ENCODE data around the gene LTC4S.
A peak's percentile ranks its signal among the peaks of the same experiment; 100 is the strongest.

Gene LTC4S

DNA sequence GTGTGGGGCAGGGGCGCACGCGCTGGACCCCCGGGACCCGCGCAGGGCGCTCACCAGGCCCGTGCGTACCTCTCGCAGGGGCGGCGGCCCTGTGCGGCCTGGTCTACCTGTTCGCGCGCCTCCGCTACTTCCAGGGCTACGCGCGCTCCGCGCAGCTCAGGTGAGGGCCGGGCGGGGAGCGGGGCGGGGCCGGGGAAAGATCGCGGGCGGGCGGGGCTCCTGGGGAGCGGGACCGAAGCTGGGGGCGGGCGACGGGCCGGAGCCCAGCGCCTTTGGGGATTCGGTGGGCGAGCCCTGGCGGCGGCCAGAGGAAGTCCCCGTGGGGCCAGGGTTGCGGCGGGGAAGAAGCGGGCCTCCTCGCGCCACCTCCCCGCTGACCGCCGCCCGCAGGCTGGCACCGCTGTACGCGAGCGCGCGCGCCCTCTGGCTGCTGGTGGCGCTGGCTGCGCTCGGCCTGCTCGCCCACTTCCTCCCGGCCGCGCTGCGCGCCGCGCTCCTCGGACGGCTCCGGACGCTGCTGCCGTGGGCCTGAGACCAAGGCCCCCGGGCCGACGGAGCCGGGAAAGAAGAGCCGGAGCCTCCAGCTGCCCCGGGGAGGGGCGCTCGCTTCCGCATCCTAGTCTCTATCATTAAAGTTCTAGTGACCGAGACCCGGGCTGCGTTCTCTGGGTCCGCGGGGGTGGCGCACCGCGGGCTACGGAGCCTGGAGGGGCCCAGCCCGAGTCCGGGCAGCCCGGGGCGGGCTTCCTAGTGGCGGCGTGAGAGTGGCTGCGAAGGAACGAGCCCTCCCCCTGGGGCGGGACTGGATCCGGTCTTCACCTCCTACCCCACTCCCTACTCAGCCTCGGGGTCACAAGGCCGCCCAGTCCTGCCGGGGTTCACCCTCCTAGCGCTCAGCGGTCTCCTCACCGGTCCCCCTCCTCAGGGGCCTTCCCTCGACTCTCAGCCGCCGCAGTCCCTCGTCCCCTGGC is 2.4 kb downstream of the LTC4S start:
- POLR2A ChIA-PET = interaction anchor here (0.6 to 1.3 kb wide), 4 partner anchors 9 to 64 kb away, joined by 3 read pairs; no protein-coding TSS in a partner anchor
- CTCF ChIA-PET = interaction anchor here (0.6 to 4.8 kb wide), 29 partner anchors 8 to 174 kb away, joined by 3 to 29 read pairs (median 4); partner anchors contain the start of genes CBY3, MAML1, MGAT4B and SQSTM1
- TF ChIP-seq CTCF (IDR thresholded peaks at IDR 0.05; ENCODE audit: insufficient read depth, low read length, missing control alignments) = peak; percentile 73
- H3K4me3 ChIP-seq (ENCODE audit: low read depth, low read length) = peak overlapping the region; percentile 64
- DNase-seq (ENCODE audit: low read depth, low spot score) = no peak

DNA sequence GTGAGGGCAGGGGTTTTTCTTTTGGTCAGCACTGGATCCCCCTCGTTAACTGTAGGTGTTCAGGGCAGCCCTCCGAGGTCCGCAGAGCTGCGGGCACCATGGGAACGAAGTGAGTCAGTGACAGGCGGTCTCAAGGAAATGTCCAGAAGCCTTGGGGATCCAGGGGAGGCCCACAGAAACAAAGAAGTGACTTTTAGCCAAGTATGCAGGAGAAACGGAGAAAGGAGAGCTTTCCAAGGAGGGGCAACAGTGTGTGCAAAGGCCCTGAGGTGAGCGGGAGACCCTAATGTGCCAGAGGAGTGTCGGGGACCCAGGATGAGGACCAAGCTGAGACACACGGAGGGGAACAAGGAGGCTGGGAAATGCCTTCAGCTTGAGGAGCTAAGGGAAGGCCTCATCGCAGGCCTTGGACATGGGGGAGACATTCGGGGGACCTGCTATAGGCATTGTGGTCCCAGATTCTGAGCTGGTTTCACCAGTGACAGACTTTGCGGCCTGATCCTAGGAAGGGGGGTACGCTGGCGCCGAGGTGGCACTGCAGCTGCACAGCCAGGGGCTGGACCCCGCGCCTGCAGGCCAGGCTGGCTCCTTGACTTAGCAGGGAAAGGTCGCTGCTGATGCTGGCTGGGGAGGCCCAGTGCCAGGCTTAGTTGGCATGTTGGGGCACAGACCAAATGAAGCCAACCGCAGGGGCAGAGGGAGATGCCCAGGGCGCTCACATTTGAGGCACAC is 3.3 kb downstream of the LTC4S start:
- peak overlapping the region; percentile 64; the same call in 1 of the 2 replicates for H3K4me3 ChIP-seq (ENCODE audit: low read depth, low read length)
- TF ChIP-seq CTCF (IDR thresholded peaks at IDR 0.05; ENCODE audit: insufficient read depth, low read length, missing control alignments) = no peak
- no peak for DNase-seq (ENCODE audit: low read depth, low spot score)
- ChIA-PET CTCF (interaction anchor here (0.6 to 4.8 kb wide), 28 partner anchors 8 to 175 kb away, joined by 3 to 29 read pairs (median 4); partner anchors contain the start of genes CBY3, MAML1, MGAT4B and SQSTM1), POLR2A (interaction anchor here (0.6 to 1.3 kb wide), 2 partner anchors 25 to 65 kb away, joined by 3 read pairs; no protein-coding TSS in a partner anchor)

DNA sequence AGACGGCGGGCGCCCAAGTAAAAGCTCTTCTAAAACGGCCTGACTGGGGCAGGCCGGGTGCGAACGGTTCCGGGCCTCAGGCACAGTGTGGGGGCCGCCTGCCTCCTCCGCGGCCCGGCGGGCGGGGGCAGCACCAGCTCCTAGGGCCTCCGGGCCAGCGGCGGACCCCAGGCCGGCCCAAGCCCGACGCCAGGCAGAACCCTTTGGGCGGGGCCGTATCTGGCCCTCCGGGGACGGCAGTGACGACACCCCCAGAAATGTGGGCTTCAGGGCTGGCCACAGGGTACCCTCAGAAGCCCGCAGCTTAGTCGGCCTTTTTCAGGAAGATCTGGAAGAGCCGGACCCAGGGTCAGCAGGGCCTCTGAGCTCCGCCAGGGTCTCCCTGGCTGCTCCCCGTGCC is 4.0 kb downstream of the LTC4S start:
- ChIA-PET POLR2A (interaction anchor here (1.3 kb wide), 1 partner anchor 66 kb away, joined by 3 read pairs; no protein-coding TSS in a partner anchor), CTCF (interaction anchor here (0.8 to 4.8 kb wide), 15 partner anchors 7 to 176 kb away, joined by 3 to 29 read pairs (median 6); partner anchors contain the start of genes CBY3, MGAT4B and SQSTM1)
- H3K4me3 ChIP-seq (ENCODE audit: low read depth, low read length) = no peak overlapping the region
- DNase-seq (ENCODE audit: low read depth, low spot score) = no peak
- TF ChIP-seq CTCF (IDR thresholded peaks at IDR 0.05; ENCODE audit: insufficient read depth, low read length, missing control alignments) = no peak

- ChIA-PET POLR2A (interaction anchor here (0.6 kb wide), 1 partner anchor 93 kb away, joined by 3 read pairs; no protein-coding TSS in a partner anchor), CTCF (interaction anchor here (0.9 to 3.6 kb wide), 5 partner anchors 21 to 117 kb away, joined by 3 to 19 read pairs (median 8); partner anchors contain the start of gene CBY3)
- no peak for TF ChIP-seq CTCF (IDR thresholded peaks at IDR 0.05; ENCODE audit: insufficient read depth, low read length, missing control alignments)
- DNase-seq (ENCODE audit: low read depth, low spot score) = no peak
- H3K4me3 ChIP-seq (ENCODE audit: low read depth, low read length) = no peak overlapping the region
Measured at GRCh38 chr5:179798144-179798770, 4.5 kb downstream of the LTC4S start.

DNA sequence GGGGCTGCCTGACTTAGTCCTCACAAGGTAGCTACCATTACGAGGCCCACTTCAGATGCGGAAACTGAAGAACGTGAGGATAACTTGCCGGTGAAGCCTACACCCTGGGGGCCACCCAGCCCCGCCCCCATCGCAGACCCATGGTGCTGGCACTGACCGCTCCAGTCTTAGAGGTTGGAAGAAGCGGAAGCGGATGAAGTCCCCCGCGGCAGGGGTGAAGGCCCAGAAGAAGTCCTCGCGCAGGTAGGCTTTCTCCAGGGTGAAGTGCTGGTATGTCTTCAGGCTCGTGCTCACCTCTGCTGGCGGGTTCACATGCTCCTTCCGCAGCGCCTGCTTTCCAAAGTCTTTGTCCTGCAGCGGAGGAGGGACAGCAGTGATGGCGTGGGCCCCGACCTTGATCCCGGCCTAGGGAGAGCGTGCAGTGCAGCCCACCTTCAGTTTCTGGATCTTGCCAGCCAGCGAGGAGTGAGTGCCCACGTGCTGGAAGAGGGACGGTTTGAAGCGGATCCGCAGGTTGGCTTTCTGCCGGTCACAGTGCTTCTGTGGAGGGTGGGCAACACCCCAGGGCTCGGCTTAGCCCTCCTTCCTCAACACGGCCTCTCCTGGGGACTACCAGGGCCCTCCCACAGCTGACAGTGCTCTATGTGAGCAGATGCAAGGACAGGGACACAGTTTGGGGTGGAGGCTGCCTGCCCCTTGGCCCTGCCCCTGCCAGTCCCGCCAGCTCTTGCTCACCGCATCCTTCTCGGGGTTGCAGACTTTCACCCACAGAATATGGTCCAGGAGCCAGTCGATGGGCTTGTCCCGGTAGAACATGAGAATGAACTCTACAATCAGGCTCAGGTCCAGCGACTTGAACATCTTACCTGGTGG is 5.2 kb downstream of the LTC4S start:
- H3K4me3 ChIP-seq (ENCODE audit: low read depth, low read length) = no peak overlapping the region
- no peak for TF ChIP-seq CTCF (IDR thresholded peaks at IDR 0.05; ENCODE audit: insufficient read depth, low read length, missing control alignments)
- CTCF ChIA-PET = interaction anchor here (0.9 to 3.6 kb wide), 3 partner anchors 36 to 118 kb away, joined by 3 to 9 read pairs (median 3); partner anchors contain the start of gene CBY3
- no peak for DNase-seq (ENCODE audit: low read depth, low spot score)
- POLR2A ChIA-PET = interaction anchor here (0.6 kb wide), 1 partner anchor 92 kb away, joined by 3 read pairs; no protein-coding TSS in a partner anchor
